Right renal pelvis (tissue), 4 donors: ENCODE results near the gene B4GALNT3. TPM values are rescaled to one million over a fixed set of nuclear protein-coding genes. Genes with fewer than 3 reads are reported as not detected.

ENCODE experiments used
- DNase-seq, 4 donors: peaks; one replicate each; pipeline ENCODE4 v3.0.0-alpha.2; 2013; ENCODE audit warnings: low read depth in 4 of 4, low spot score in 3 of 4, missing footprints in 1 of 4
- polyA plus RNA-seq, 4 donors: library from polyadenylated mRNA; unstranded; fragments of 120-200 nt; gene quantifications; one replicate each; pipeline ENCODE4 v1.2.1, GENCODE V29; 2013; ENCODE audit not compliant: insufficient read length in 4 of 4

The B4GALNT3 gene
- polyA plus RNA-seq, 4 donors = 14.3 to 16.7 (median 15.7) TPM

DNA sequence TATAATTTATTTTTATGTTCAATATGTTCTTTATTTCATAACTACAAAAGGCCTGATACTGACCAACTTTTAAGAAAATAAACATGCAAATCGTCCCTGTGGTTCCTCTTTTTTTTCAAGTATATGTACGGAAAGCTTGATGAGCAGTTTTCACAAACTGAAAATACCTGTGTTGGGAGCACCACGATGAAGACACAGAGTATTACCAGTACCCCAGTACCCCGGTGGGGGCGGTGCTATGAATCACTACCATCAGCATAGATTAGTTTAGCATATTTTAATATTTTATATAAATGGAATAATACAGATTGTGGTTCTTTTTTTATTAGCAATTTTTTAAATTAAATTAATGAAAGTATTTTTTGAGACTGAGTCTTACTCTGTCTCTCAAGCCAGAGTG is 7.0 kb downstream of the B4GALNT3 start:
- no peak for DNase-seq

DNA sequence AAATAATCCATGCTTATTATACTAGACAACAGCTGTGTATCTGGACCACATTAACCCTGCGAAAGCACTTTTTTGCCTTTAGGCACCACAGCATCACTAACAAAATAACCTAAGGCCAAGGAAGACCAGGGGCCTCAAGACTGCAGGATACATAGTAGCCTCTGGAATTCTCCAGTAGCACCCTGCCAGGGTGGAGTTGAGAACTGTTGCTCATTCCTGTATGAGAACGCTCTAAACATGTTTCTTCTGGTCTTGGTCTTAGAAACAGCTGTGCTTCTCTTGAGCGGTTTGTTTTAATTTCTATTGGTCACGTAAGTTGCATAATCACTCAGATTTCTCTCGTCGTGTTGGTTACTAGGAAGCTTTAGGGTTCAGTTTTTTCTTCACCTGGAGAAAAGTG is 7.9 kb downstream of the B4GALNT3 start:
- DNase-seq = no peak

DNA sequence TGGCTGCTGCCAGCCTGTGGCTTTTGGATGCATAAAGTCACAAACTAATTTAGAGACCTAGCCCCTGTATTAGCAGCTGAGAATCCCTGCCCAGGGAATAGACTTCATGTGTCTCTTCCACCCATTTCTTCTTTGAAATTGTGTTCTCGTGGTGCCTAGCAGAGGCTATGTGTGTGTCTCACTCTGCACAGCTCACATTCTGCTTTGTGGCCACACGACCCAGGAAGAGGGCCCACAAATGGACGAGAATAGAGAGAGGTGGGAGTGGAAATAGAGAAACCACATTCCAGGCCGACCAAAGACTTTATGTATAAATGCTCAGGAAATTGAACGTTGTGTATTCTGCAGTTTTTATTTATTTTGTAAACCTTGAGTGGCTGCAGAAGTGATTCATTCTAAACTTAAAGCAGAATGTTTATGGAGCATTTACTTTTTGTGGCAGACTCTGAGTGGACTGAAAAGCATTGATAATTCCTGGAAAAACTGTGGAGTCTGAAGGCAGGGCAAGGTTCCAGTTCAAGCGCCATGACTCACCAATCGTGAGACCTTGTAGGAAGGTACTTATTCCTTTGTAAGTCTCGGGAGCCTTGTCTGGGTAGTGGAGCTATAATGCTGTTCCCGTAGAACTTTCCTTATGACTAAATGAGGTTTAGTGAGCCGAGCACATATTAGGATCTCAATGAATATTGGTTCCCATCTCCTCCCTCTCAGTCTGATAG is 9.1 kb downstream of the B4GALNT3 start:
- DNase-seq = no peak

DNA sequence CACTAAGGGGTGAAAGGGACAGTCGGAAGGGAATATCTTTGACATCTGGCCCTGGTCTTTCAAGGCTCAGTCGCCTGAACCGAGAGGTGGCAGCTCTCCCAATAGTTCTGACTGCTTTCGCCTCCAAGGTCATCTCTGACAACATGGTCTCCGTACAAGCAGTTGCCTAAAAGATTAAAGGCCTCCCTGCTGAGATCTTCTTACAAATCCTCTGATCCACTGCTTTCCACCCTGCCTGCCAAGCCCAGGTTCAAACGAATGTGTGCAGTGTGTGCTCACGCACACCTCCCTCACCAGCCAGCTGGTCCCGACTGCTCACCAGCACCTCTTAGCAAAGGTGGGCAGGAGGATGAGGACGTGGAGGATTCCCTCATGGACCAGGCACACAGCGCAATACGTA is 10.4 kb downstream of the B4GALNT3 start:
- no peak for DNase-seq

DNA sequence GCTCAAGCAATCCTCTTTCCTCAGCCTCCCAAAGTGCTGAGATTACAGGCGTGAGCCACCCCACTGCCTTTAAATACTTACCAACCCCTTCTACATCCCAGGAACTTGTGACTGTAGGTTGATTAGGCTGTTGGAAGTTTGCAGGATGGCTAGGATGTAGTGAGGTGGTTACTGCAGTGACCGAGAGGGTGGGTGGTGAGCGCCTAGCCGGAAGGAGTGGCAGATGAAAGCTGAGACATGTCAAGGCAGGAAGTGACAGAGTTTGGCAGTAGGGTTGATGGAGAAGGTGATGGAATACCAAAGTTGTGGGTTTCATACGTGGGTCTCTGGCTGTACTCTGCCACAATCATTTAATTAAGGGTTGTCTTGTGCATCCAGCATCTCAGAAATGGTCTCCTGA is 13.5 kb downstream of the B4GALNT3 start:
- DNase-seq = no peak

DNA sequence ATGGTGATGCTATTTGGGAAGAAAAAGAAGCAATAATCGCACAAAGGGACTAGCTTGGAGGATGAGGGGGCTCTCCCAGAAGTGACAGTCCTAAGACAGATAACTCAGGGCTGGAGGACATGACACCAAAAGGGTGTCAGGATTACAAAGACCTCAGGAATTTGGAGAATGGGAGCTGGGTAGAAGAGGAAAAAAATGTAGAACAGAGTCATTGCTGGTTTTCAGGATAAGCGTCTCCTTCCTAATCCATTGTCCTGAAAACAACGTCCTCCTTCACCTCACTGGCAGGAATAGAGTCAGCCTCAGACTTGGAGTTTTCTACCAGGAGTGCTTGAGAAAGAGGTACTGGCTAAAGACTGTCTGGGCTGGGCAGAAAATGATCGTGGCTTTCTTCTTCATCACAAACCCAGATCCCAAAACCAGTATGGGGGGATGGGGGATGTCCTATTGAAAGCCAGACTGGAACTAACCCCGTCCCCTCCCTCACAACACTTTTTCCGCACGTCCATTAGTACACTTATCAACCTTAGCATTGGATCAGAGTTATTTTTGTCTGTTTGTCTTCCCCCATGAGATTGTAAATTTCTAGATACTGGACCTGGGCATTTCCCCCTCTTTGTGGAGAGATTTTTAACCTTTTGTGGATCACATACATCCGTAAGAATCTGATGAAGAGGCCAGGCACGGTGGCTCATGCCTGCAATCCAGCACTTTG is 14.3 kb downstream of the B4GALNT3 start:
- no peak for DNase-seq

DNA sequence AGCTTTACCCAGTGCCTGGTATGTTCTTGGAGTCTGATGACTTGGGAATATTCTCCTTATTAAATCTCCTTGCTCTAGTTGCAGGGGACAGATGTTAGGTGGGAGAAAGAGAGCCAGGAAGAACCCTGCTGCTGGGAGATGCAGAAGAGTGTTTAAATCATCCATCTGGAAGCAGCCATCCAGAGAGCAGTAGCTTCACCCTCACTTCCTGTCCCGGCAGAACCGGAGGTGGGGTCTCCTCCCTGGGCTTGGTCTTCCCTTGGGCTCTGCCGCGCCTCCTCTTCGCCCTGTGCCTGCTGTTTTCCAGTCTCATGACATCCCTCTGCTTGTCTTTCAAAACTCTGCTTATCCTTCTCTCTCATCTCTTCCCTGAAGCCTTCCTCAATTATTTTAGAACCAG is 15.5 kb downstream of the B4GALNT3 start:
- no peak for DNase-seq

DNA sequence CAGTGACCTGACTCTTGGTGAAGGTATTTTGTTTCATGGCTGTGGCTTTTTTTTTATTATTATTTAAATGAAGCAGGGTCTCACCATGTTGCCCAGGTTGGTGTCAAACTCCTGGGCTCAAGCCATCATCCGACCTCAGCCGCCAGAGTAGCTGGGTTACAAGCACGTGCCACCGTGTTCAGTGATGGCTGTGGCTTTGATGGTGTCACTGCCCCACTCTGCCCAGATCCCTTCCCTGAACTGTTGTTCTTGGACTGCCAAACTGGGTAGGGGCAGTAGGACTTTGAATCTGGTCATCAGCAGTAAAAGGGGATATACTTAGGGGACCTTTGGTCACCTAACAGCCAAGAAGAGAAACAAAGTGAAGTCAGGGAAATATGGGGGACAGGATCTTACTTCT is 19.4 kb downstream of the B4GALNT3 start:
- DNase-seq = no peak

DNA sequence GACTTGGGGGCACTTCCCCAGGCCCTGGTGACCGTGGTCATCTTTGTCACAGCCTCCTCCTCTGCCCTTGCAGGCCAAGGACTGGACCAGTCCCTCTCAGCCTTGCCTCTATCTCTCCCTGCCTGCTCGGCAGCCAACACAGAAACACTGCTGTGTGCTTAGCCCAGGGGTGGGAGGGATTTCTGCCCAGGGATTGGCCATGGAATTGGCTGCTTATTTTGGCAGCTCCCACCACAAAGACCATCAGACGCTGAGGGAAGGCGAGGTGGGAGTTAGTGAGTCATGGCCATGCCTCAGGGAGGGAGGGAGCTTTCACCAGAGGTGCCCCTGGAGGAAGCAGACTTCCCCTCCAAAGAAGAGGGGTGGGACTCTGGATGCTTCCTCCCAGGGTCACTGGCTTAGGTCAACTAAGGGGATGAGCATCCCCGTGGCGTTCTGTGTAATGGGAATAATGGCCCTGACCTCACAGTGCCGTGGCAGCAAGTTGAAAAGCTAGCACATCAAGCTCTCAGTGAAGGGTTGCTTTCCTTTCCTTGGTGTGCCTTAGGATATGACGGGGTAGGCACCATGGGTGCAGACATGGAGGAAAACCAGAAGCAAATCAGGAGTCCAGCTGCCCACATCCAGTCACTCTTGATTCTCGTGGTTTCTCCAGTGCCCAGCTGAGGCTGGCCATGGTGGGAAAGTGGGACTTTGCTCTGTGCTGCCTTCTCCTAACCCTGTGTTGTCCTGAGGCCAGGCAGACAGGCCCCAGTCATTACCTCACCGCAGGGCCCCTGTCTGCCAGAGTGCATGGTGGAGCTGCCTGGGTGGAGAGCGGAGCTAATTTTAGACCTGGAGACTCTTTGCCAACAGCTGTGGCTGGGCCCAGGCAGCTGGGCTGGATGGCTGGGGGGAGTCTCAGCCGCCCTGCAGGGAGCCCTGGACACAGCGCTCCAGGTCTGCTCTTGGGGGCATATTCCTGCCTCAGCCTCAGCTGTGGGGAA is 21.4 kb downstream of the B4GALNT3 start:
- no peak for DNase-seq

DNA sequence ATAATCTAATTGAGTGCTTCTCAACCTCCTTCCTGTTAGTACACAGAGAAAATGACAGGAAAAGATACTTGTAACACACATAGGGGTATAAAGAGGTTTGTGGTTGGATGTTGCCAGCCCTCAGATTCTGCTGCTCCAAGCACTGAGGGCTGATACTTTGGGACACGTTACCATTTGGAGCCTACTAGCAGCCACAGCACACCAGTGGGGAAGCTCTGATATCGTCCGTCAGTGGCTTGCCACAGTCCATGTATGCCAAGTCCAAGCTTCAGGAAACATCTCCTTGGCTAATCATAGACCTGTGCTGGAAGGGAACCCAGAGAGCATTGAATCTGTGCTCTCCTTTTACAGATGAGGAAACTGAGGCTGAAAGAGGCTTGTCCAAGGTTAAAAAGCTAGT is 22.3 kb downstream of the B4GALNT3 start:
- DNase-seq = no peak

DNA sequence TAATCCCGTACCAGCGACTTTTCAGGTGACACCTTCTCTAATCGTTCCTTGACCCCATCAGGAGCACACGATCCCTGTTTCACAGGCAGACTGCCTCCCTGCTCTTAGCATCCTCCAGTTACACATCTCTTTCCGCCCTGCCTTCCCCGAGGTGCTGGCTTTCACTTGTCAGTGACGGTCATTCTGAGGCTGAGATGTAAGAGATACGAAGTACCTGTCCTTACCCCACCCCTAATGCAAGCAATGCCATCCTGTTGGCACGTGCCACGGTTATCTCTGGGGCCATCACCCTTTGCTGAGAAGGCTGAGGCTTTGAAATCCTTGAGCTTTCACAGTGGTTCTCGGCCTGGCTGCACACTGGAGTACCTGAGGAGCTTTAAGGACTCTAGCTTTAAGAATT is 24.4 kb downstream of the B4GALNT3 start:
- DNase-seq = no peak

DNA sequence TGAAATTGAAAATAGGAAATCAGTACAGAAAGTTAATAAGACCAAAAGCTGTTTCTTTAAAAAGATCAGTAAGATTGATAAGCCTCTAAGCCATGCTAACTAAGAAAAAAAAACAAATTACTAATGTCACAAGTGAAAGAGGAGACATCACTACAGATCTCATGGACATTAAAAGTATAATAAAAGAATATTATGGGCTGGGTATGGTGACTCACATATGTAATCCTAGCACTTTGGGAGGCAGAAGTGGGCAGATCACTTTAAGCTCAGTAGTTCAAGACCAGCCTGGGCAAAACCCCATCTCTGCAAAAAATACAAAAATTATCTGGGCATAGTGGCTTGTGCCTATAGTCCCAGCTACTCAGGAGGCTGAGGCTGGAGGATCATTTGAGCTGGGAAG is 30.5 kb downstream of the B4GALNT3 start:
- no peak for DNase-seq

DNA sequence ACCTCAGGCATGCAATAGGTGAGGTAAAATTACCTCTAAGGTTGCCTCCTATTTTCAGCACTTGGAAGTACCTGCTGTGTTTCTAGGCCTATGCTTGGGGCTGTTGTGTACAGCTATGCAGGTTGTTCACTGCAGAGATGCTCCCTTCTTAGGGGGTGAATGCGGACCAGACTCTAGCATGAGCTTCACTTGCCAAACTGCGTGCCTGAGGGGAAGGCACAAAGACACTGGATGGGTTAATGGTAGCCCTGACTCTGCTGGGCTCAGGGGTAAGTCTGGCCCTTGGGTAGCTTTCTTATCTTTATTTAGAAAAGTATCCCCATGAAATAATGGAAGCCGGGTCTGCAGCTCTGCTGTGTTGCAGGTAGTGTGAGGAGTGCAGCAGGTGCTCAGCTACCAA is 35.7 kb downstream of the B4GALNT3 start:
- no peak for DNase-seq

DNA sequence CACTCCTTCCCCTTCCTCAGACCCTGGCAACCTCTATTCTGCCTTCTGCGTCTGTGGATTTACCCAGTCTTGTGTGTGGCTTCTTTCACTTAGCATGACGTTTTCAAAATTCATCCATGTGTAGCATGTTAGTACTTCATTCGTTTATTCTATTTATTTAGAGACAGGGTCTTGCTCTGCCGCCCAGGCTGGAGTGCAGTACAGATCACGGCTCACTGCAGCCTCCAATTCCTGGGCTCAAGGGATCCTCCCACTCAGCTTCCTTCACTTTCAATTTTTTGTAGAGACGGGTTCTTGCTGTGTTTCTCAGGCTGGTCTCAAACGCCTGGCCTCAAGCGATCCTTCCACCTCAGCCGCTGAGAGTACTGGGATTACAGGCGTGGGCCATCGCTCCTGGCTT is 37.0 kb downstream of the B4GALNT3 start:
- no peak for DNase-seq

DNA sequence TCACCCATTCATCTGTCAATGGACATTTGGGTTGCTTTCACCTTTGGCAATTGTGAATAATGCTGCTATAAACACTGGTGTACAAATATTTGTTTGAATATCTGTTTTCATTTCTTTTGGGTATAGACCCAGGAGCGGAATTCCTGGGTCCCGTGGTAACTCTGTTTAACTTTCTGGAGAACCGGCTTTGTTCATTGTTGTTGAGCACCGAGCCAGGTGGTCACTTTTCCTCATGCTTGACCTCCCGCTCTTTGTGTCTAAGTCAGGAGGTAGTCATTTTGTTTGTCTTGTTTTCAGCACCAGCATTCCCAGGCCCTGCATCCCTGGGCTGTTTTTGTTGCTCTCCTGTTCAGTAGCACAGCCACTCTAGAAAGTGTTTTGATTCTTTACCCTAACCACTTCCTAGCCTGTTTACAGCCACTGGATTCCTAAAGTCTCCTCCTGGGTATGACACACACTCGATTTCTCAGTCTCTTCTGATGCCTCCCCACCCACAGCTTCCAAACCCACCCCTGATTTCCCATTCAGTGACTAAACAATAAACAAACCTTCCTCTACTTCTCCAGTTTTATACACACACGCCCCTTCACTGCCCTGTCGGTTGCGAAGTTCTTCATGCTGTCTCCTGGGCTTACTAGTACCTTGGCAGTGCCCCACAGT is 37.9 kb downstream of the B4GALNT3 start:
- no peak for DNase-seq

DNA sequence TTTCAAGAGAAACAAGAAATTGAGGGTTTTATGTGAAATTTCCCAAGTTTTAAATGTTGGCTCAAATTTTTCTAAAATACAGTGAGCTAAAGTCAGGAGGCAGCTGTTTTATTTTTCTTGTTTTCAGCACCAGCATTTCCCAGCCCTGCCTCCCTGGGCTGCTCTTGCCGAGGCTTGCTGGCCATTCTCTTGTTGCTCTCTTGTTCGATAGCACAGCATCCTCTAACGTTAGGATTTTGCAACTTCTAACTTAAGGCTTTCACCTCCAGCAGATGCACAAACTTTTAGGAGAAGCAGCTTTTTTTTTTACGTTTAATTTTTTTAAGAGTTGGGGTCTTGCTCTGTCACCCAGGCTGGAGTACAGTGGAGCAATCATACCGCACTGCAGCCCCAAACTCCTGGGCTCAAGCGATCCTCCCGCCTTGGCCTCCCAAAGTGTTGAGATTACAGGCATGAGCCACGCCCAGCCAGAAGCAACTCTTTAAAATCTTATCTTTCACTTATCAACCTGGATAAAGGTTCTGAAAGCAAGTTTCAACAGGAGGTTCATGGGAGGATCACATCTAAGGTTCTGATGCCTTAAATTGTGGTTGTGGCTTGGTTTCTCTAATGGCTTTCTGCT is 40.2 kb downstream of the B4GALNT3 start:
- DNase-seq = no peak

DNA sequence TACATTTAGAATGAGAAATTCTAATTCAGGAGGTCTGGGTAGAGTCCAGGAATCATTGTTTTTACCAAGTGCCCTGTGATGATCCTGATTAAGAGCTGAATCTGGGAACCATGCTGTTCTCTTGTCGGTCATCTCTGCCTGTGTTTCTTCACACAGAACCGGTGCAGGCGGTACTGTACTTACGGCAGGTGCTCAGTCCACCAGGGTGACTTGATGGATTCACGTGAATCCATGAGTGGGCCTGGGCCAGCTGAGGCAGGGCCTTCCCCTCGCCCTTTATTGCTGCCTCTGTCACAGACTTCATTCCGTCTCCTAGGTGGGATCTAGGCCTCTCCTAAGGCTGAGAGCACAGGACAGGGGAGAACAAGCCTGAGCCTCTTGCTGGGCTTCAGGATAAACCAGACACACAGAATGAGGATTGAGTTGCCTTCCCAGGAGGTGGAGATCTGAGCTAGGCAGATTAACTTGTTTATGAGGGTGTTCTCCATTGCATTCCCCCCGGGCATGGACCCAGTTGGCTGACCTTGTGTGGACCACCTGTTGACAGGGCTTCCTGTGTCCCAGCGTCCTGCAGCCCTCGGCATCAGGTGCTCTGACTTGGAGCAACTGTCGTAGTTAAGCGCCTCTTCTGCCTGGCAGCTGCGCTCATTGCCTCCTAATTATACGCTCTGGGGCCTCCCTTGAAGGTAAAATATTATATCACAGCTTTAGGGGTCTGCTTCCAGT is 42.1 kb downstream of the B4GALNT3 start:
- DNase-seq = no peak

DNA sequence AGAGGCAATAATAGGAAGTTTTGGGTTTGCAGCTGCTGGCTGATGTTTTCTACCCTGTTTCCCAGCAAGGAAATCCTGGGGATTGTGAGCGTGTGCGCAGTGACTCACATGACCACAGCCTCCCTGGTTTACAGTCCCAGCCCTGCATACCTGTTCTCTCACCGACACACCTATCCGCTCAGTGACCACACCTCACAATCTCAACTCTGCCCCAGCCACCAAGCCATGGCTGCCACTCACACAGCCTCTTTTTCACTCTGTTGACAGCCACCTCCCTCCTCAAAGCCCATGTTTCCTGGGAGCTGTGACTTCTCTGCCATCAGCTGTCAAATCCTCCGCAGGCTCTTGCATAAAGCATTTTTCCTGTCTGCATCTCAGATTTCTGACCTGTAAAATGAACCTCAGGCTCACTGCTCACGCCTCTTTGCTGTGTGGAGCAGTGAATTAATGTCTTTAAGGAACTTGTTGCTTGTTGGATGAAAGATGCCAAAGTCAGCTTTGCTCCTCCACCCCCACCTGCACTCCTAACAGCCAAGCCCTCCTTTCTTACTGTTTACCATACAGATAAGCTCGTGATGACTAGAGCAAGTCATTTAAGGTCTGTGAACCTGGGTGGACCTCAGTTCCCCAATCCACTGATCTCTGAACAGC is 43.5 kb downstream of the B4GALNT3 start:
- no peak for DNase-seq

DNA sequence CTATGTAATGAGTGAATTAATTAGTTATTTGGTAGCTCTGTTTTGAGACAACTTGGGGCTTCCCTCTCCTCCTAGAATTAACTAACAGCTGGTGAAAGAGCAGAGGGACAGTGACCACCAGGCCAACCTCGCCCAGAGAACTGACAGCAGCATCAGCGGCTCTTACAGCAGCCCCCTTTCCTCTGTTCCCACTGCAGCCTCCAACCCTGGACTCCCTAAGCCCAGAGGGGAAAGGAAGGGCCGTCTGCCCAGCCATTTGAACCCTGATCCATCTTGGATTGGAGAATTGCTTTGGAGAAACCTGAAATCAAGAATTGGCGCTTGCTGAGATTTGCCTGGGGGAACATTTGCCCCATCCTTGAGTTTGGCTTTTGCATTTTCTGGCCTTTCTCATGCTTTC is 45.5 kb downstream of the B4GALNT3 start:
- no peak for DNase-seq
